ENCODE results near the gene LYPD4.

- no peak for TF ChIP-seq CTCF (IDR thresholded peaks at IDR 0.05)
- no peak for TF ChIP-seq JUN (CRISPR knock-in tag; IDR thresholded peaks at IDR 0.05)
- TF ChIP-seq ATF2 (CRISPR knock-in tag; IDR thresholded peaks at IDR 0.05; ENCODE audit: borderline replicate concordance, low read depth): no peak
- no peak for TF ChIP-seq ZNF281 (CRISPR knock-in tag; IDR thresholded peaks at IDR 0.05)
- no peak for TF ChIP-seq ELF4 (CRISPR knock-in tag; IDR thresholded peaks at IDR 0.05; ENCODE audit: low read depth)
These were observed 18.0 kb upstream of the LYPD4 start for GRCh38 chr19:41862445-41862986.

All from WTC11 (cell line).